ENCODE measurements around the gene IGFBP5. TPM values are rescaled to one million over a fixed set of nuclear protein-coding genes. Genes with fewer than 3 reads are reported as not detected.
A peak's percentile ranks its signal among the peaks of the same experiment; 100 is the strongest.

IGFBP5 gene
- total RNA-seq, 1 donor from 2014 or later = 17.2 TPM

DNA sequence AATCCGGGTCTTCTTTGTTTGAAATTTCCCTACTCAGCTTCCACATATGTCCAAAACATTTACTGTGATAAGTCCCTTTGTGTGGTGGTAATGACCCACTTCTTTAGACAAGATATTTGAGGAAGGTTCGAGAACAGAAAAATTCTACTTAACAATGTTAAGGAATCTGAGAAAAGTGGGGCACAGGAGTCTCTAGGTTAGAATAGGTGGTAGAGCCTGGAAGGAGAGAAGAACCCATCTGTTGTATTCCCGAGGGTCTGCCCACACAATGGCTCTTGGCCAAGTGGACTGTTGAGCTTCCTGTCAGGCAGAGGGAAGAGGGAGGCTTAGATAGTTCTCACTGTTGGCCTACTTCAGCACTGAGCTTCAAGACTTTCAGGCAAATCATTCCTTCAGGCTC lies 57.9 kb downstream of the IGFBP5 start:
- no peak for DNase-seq

GRCh38 chr2:216636551-216637450 lies 58.5 kb downstream of the IGFBP5 start:
- peak; percentile 38 for DNase-seq

- no peak for DNase-seq
Measured at GRCh38 chr2:216635701-216636550, 59.4 kb downstream of the IGFBP5 start.

DNA sequence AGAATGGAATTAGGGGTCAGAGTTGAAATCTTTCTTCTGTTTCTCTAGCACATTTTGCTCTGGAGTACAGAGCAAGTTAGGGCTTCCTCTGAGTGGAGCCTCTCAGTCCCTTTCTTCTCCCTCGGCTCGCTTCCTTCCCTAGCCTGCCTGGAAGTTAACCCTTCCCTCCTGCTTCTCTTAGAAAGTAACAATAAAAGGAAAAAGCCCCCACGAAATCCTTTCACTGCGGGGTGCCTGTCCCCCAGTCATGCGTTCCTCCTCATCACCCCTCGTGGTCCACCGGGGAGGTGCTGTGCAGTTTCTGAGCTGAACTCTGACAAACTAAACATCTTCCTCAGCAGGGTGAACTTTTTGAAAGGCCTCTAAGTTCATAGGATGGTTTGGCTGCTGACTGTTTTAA lies 60.2 kb downstream of the IGFBP5 start:
- no peak for DNase-seq

- DNase-seq = no peak
Measured at GRCh38 chr2:216634370-216635148, 60.8 kb downstream of the IGFBP5 start.

GRCh38 chr2:216633616-216634369 lies 61.6 kb downstream of the IGFBP5 start:
- DNase-seq = no peak

DNA sequence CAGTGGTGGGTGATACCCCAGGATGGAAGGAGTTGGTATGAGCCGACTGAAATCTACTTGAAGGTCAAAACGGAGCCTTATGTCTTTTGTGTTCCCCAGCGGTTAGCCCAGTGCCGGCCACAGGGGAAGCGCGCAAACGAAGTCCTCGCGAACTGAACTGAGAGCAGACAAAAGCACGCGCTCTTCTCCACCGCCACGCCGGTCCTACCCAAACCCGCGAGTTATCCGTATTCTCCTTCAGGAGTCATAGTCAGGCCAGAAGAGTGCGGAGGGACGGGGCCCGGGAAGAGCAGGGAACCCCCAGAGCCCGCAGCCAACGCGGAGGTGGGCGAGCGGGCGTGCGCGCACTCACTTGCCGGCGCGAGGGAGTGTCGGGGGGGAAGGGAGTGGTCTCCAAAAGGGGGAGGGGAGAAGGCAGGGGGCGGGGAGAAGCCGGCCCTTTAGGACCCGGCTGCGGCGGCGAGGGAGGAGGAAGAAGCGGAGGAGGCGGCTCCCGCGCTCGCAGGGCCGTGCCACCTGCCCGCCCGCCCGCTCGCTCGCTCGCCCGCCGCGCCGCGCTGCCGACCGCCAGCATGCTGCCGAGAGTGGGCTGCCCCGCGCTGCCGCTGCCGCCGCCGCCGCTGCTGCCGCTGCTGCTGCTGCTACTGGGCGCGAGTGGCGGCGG lies 62.3 kb downstream of the IGFBP5 start, which contains the start of gene IGFBP2:
IGFBP2 (plus strand) TSS at position 469 of the 664 bp plus-strand sequence; CDS start at position 573, 104 bp downstream.
- DNase-seq = no peak

DNA sequence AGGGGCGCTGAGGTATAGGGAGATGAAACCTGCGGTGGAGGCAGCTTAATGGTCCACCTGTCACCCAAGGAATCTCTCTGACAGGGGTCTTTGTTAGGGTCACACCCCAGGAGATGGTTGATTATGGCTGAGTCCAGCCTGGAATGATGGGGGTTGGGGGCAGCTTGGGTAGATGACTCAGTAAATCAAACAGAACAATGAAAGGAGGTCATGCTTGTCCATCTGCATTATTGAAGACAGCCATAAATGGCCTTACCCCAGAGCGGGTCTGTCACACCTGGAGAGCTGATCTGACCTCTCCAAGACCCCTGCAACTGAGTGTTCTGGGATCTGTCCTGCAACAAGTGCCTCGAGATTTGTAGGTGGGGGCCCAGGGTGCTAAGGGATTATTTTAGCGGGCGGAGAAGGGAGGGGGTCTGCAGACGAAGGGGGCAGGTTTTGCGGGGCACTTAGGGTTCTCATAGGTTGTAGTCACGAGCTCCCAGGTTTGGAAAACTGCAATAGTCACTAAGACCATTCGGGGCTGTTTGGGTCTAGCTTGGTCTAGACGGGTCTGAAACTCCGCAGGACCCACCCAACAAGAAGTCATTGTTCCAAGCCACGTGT lies 62.9 kb downstream of the IGFBP5 start:
- DNase-seq = no peak

DNA sequence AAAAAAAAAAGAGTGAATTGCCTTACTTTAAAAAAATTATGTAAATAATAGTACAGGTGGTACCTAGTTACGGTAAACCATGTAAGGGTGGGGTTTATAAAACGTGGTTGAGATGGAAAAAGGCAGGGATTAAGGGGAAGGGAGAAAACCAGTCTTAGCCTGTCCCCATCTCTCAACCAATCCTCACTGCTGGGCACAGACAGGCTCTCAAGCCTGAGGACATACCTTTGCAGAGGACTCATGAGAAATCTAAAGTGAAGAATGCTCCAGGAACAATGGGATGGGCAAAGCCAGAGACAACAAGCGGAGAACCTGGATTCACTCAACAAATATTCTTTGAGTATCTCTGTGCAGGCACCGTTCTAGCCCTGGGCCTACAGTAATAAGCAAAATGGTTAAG lies 65.6 kb downstream of the IGFBP5 start:
- DNase-seq = no peak

- no peak for DNase-seq
Measured at GRCh38 chr2:216626875-216627245, 68.5 kb downstream of the IGFBP5 start.

- DNase-seq = no peak
Measured at GRCh38 chr2:216626168-216626874, 69.0 kb downstream of the IGFBP5 start.

DNA sequence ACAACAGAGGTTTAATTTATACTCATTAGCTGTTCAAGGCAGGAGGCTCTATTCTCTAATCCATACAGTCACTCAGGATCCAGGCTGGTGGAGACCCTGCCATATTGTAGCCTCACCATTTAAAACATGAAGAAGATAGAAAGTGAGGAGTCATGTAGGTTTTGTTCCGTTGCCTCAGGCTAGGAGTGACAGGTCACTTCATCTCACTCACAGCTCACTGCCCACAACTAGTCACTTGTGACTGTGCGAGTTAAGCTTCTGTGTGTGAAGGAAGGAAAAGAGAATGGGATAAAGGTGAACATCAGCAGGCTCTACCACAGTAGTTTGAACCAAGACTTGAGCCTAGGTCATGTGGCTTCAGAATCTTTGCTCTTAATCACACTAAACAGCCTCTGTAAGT lies 71.1 kb downstream of the IGFBP5 start:
- DNase-seq = no peak

GRCh38 chr2:216622526-216622925 lies 72.8 kb downstream of the IGFBP5 start:
- DNase-seq = no peak

Other genes starting within 250 kb of the IGFBP5 start
- 3,318 TPM for gene RPL37A, start 196.7 kb downstream of the IGFBP5 start, total RNA-seq
- 213 TPM for gene IGFBP2, start 62.1 kb downstream of the IGFBP5 start, total RNA-seq
- not detected for gene TNP1, start 164.5 kb upstream of the IGFBP5 start, total RNA-seq

All from occipital lobe (tissue), 2 donors.